ENCODE results near the gene TNF. TPM values are rescaled to one million over a fixed set of nuclear protein-coding genes. Genes with fewer than 3 reads are reported as not detected.

The TNF gene
- total and polyA plus RNA-seq, 2 donors (not counting 1 experiment from before 2014, with no cell fraction given) = not detected

GRCh38 chr6:31567531-31568370, 7.6 kb upstream of the TNF start:
- no peak for DNase-seq (ENCODE audit: low read depth in 2 of 2)
- H3K27ac ChIP-seq (ENCODE audit: insufficient read depth, low read length) = no peak overlapping the region
- no peak for TF ChIP-seq EZH2 (IDR thresholded peaks at IDR 0.05; ENCODE audit: low read length, missing control alignments)
- TF ChIP-seq CTCF (conservative IDR thresholded peaks at IDR 0.05 in 1 of 2, IDR thresholded peaks at IDR 0.05 in 1 of 2; ENCODE audit: low read depth in 1 of 2, low read length in 2 of 2) = no peak
- H3K9ac ChIP-seq (ENCODE audit: insufficient read depth, low read length) = no peak overlapping the region
- H4K20me1 ChIP-seq (ENCODE audit: control insufficient read depth, extremely low read depth, insufficient read depth, low read length) = no peaks in the 10 kb centered on the region
- no peak overlapping the region for H2AFZ ChIP-seq (ENCODE audit: low read length)
- H3K79me2 ChIP-seq (ENCODE audit: control insufficient read depth, insufficient read depth, low read length) = no peaks in the 10 kb centered on the region
- H3K4me3 ChIP-seq (replicated peaks in 1 of 4; ENCODE audit: control extremely low read depth in 1 of 4, insufficient read depth in 1 of 4, low read depth in 3 of 4, low read length in 4 of 4) = no peak overlapping the region
- no peaks in the 10 kb centered on the region for H3K4me1 ChIP-seq (ENCODE audit: control insufficient read depth, extremely low read depth, insufficient read depth, low read length)
- H3K4me2 ChIP-seq (ENCODE audit: extremely low read depth, insufficient read depth, low read length) = no peak overlapping the region
- peaks cover 6% of the 10 kb centered on the region for H3K27me3 ChIP-seq (ENCODE audit: control insufficient read depth, insufficient read depth, low read length)
- no peaks in the 10 kb centered on the region for H3K36me3 ChIP-seq (ENCODE audit: control insufficient read depth, insufficient read depth, low read length)
- no peaks in the 10 kb centered on the region for H3K9me3 ChIP-seq (ENCODE audit: control insufficient read depth, insufficient read depth, low read depth, low read length)

GRCh38 chr6:31568537-31568961, 6.8 kb upstream of the TNF start:
- Histone ChIP-seq H3K27ac (ENCODE audit: insufficient read depth, low read length) (no peak overlapping the region), H3K36me3 (ENCODE audit: control insufficient read depth, insufficient read depth, low read length) (no peaks in the 10 kb centered on the region), H3K4me3 (replicated peaks in 1 of 4; ENCODE audit: control extremely low read depth in 1 of 4, insufficient read depth in 1 of 4, low read depth in 3 of 4, low read length in 4 of 4) (no peak overlapping the region), H3K27me3 (ENCODE audit: control insufficient read depth, insufficient read depth, low read length) (peaks cover 12% of the 10 kb centered on the region), H3K4me1 (ENCODE audit: control insufficient read depth, extremely low read depth, insufficient read depth, low read length) (no peaks in the 10 kb centered on the region), H3K9ac (ENCODE audit: insufficient read depth, low read length) (no peak overlapping the region), H3K4me2 (ENCODE audit: extremely low read depth, insufficient read depth, low read length) (no peak overlapping the region), H3K79me2 (ENCODE audit: control insufficient read depth, insufficient read depth, low read length) (no peaks in the 10 kb centered on the region), H4K20me1 (ENCODE audit: control insufficient read depth, extremely low read depth, insufficient read depth, low read length) (no peaks in the 10 kb centered on the region), H2AFZ (ENCODE audit: low read length) (no peak overlapping the region), H3K9me3 (ENCODE audit: control insufficient read depth, insufficient read depth, low read depth, low read length) (no peaks in the 10 kb centered on the region)
- TF ChIP-seq CTCF (conservative IDR thresholded peaks at IDR 0.05 in 1 of 2, IDR thresholded peaks at IDR 0.05 in 1 of 2; ENCODE audit: low read depth in 1 of 2, low read length in 2 of 2) (no peak), EZH2 (IDR thresholded peaks at IDR 0.05; ENCODE audit: low read length, missing control alignments) (no peak)
- DNase-seq (ENCODE audit: low read depth in 2 of 2) = no peak

- Histone ChIP-seq H3K79me2 (ENCODE audit: control insufficient read depth, insufficient read depth, low read length) (no peaks in the 10 kb centered on the region), H3K27ac (ENCODE audit: insufficient read depth, low read length) (no peak overlapping the region), H2AFZ (ENCODE audit: low read length) (no peak overlapping the region), H3K4me1 (ENCODE audit: control insufficient read depth, extremely low read depth, insufficient read depth, low read length) (no peaks in the 10 kb centered on the region), H4K20me1 (ENCODE audit: control insufficient read depth, extremely low read depth, insufficient read depth, low read length) (no peaks in the 10 kb centered on the region), H3K4me3 (replicated peaks in 1 of 4; ENCODE audit: control extremely low read depth in 1 of 4, insufficient read depth in 1 of 4, low read depth in 3 of 4, low read length in 4 of 4) (no peak overlapping the region), H3K36me3 (ENCODE audit: control insufficient read depth, insufficient read depth, low read length) (no peaks in the 10 kb centered on the region), H3K9ac (ENCODE audit: insufficient read depth, low read length) (no peak overlapping the region), H3K4me2 (ENCODE audit: extremely low read depth, insufficient read depth, low read length) (no peak overlapping the region), H3K27me3 (ENCODE audit: control insufficient read depth, insufficient read depth, low read length) (peaks cover 19% of the 10 kb centered on the region), H3K9me3 (ENCODE audit: control insufficient read depth, insufficient read depth, low read depth, low read length) (no peaks in the 10 kb centered on the region)
- DNase-seq (ENCODE audit: low read depth in 2 of 2) = no peak
- no peak for TF ChIP-seq EZH2 (IDR thresholded peaks at IDR 0.05; ENCODE audit: low read length, missing control alignments)
- no peak for TF ChIP-seq CTCF (conservative IDR thresholded peaks at IDR 0.05 in 1 of 2, IDR thresholded peaks at IDR 0.05 in 1 of 2; ENCODE audit: low read depth in 1 of 2, low read length in 2 of 2)
Measured at GRCh38 chr6:31569861-31570536, 5.4 kb upstream of the TNF start.

All from fibroblast of lung (primary cell).